ENCODE data around the gene DNAI1. TPM values are rescaled to one million over a fixed set of nuclear protein-coding genes. Genes with fewer than 3 reads are reported as not detected.
"Not testable (repeated sequence)": the region's sequence is repeated elsewhere in the genome, so short reads cannot be mapped to it uniquely, and the experiment has no call there.

The DNAI1 gene
- total RNA-seq, 6 experiments from 2014 or later, result not detected

DNA sequence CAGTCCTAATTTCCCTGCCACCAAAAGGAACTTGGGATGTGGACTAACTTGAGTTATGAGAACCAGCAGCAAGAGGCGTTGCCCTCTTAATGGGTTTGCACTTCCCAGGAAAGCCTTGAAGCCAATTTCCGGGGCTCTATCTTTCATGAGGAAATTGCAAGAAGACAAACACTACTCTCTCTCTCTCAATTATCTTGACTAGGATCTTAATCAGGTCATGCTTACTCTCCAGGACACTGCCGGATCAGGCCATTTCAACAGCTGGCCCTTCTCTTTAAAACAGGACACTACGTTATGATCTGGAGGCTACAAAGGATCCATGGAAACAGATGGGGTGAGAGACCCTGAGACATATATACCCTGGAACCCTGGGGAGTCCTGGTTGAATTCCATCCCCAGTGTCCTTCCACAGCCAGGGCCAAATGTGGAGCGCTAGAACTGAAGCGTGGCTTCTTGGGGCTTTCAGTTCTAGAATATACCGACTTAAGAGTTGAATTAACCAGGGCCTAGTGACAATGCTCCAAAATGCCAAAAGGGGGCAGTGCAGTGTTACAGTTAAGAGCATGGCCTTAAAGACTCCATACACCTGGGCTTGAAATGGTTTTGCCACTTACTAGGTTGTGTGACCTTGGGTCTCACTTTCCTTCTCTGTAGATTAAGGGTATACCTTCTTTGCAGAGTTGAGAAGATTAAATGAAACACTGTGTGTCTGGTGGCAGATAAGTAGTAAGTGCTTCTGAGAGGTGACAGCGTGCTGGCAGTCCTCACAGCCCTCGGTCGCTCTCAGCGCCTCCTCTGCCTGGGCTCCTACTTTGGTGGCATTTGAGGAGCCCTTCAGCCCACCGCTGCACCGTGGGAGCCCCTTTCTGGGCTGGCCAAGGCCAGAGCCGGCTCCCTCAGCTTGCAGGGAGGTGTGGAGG is 21.3 kb upstream of the DNAI1 start:
- Mint-ChIP-seq H3K27me3 (ENCODE audit: insufficient read depth) (no peaks in the 10 kb centered on the region; the same call in 1 of the 2 replicates), H3K27ac (no peak overlapping the region), H3K4me3 (no peak overlapping the region), H3K4me1 (ENCODE audit: low read depth) (peaks cover 6% of the 10 kb centered on the region), H3K9me3 (no peaks in the 10 kb centered on the region), H3K36me3 (ENCODE audit: low read depth) (0 out of 2 replicates have a peak, but pooled peaks cover 5% of the 10 kb centered on the region)
- DNase-seq, result peak; percentile 36
- TF ChIP-seq, protein P1, sequence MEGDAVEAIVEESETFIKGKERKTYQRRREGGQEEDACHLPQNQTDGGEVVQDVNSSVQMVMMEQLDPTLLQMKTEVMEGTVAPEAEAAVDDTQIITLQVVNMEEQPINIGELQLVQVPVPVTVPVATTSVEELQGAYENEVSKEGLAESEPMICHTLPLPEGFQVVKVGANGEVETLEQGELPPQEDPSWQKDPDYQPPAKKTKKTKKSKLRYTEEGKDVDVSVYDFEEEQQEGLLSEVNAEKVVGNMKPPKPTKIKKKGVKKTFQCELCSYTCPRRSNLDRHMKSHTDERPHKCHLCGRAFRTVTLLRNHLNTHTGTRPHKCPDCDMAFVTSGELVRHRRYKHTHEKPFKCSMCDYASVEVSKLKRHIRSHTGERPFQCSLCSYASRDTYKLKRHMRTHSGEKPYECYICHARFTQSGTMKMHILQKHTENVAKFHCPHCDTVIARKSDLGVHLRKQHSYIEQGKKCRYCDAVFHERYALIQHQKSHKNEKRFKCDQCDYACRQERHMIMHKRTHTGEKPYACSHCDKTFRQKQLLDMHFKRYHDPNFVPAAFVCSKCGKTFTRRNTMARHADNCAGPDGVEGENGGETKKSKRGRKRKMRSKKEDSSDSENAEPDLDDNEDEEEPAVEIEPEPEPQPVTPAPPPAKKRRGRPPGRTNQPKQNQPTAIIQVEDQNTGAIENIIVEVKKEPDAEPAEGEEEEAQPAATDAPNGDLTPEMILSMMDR (IDR thresholded peaks at IDR 0.05), result peak; percentile 84

- not testable (repeated sequence) for H3K9me3 Mint-ChIP-seq; H3K4me3 Mint-ChIP-seq; DNase-seq; H3K4me1 Mint-ChIP-seq (ENCODE audit: low read depth); H3K36me3 Mint-ChIP-seq (ENCODE audit: low read depth); H3K27me3 Mint-ChIP-seq (ENCODE audit: insufficient read depth); H3K27ac Mint-ChIP-seq
Measured at GRCh38 chr9:34437926-34438307, 20.7 kb upstream of the DNAI1 start.

- not testable (repeated sequence) for H3K9me3 Mint-ChIP-seq; H3K4me1 Mint-ChIP-seq (ENCODE audit: low read depth); DNase-seq; H3K36me3 Mint-ChIP-seq (ENCODE audit: low read depth); H3K27ac Mint-ChIP-seq; H3K27me3 Mint-ChIP-seq (ENCODE audit: insufficient read depth); H3K4me3 Mint-ChIP-seq
Measured at GRCh38 chr9:34438465-34438864, 20.1 kb upstream of the DNAI1 start.

- TF ChIP-seq, protein P1 (IDR thresholded peaks at IDR 0.05), result no peak
- Mint-ChIP-seq H3K4me1 (ENCODE audit: low read depth) (peaks cover 14% of the 10 kb centered on the region), H3K27ac (no peak overlapping the region), H3K36me3 (ENCODE audit: low read depth) (0 out of 2 replicates have a peak, but pooled peaks cover 5% of the 10 kb centered on the region), H3K4me3 (no peak overlapping the region), H3K9me3 (no peaks in the 10 kb centered on the region), H3K27me3 (ENCODE audit: insufficient read depth) (no peaks in the 10 kb centered on the region; the same call in 1 of the 2 replicates)
- no peak for DNase-seq
Measured at GRCh38 chr9:34440017-34440416, 18.6 kb upstream of the DNAI1 start.

DNA sequence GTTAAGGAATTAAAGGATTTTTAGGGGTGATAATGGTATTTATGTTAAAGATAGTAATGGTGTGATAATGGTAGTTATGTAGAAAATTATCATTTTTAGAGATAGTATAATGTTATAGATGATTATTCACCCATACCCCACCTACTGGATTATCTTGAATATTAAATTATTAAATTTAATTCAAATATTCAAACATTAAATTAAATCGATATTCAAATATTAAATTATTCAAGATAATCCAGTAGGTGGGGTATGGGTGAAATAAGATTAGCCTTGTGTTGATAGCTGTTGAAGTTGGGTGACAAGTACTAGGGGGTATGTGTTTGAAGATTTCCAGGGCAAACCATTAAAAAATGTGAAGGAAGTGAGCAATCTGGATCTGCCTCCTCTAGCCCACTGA is 15.8 kb upstream of the DNAI1 start:
- TF ChIP-seq, protein P1 (IDR thresholded peaks at IDR 0.05), result peak; percentile 15; the same call in 1 of the 2 replicates
- no peak overlapping the region for H3K4me3 Mint-ChIP-seq
- no peaks in the 10 kb centered on the region; the same call in 1 of the 2 replicates for H3K27me3 Mint-ChIP-seq (ENCODE audit: insufficient read depth)
- H3K4me1 Mint-ChIP-seq (ENCODE audit: low read depth), result peaks cover 27% of the 10 kb centered on the region
- 0 out of 2 replicates have a peak, but pooled peaks cover 5% of the 10 kb centered on the region for H3K36me3 Mint-ChIP-seq (ENCODE audit: low read depth)
- no peak for DNase-seq
- no peaks in the 10 kb centered on the region for H3K9me3 Mint-ChIP-seq
- H3K27ac Mint-ChIP-seq, result no peak overlapping the region

- no peak overlapping the region for H3K27ac Mint-ChIP-seq
- H3K9me3 Mint-ChIP-seq, result no peaks in the 10 kb centered on the region
- H3K4me1 Mint-ChIP-seq (ENCODE audit: low read depth), result peaks cover 27% of the 10 kb centered on the region
- no peaks in the 10 kb centered on the region; the same call in 1 of the 2 replicates for H3K27me3 Mint-ChIP-seq (ENCODE audit: insufficient read depth)
- H3K4me3 Mint-ChIP-seq, result no peak overlapping the region
- no peak for DNase-seq
- TF ChIP-seq, protein P1 (IDR thresholded peaks at IDR 0.05), result no peak
- H3K36me3 Mint-ChIP-seq (ENCODE audit: low read depth), result 0 out of 2 replicates have a peak, but pooled peaks cover 5% of the 10 kb centered on the region
Measured at GRCh38 chr9:34443533-34443932, 15.1 kb upstream of the DNAI1 start.

Measured in HFFc6 (cell line).